CD4-positive, alpha-beta T cell treated with Interleukin-17A for 1 hour (primary cell): ENCODE data around the gene RGCC.

Experiments
- DNase-seq: peaks from one replicate; pipeline ENCODE4 v3.0.0-alpha.2; 2020

The RGCC gene

GRCh38 chr13:41454170-41454569, 3.2 kb upstream of the RGCC start:
- DNase-seq = no peak

DNA sequence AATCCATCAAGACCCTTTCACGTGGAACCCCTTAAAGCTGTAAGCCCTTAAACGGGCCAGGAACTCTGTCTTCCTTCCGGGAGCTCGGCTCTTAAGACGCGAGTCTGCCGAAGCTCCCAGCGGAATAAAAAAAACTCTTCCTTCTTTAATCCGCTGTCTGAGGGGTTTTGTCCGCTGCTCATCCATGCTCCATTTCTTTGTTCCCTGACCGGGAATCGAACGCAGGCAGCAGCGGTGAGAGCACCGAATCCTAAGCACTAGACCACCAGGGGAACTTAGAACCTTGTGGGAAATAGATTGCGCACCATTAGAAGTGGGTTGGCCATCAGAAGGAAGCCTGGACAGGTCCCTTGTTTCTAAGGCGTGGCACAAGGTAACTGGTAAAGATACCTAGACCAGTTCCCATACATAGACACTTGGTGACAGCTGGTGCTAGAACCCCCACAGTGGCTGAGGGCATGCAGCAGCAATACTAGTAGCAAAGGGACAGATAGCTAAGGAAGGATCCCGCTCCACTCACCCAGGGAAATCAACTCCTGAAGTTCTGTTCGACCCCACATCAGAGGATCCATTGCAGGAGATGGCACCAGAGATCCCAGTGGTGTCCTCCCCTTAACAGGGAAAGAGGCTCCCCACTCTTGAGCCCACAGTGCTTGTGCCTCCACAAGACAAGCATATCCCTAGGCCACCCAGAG, 1.5 kb upstream of the RGCC start:
- peak; percentile 30 for DNase-seq

DNA sequence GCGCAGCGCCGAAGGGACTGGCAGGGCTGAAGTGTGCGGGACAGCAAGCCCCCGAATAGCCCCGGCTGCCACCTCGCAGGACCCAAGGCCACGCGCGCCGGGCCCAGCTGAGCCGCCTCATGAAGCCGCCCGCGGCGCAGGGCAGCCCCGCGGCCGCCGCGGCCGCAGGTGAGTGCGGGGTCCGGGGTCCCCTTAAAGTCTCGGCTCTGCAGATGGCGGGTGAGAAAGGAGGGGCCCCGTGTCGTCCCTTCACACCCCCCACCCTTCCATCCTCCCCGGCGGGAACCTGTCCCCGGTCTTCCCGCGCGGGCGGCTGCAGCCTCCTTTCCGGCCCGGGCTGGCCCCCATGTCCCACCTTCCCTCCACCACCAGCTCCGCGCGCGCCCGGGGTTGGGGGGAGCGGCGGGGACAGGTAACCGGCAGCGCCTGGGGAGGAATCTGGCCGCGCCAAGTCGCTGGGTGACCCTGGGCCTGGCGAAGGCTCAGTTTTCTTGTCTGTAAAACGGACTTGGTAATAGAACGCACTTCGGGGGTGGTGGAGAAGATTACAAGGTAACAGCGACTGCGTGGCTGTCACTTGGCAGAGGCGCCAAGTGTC, 338 bp downstream of the RGCC start:
- no peak for DNase-seq

GRCh38 chr13:41458187-41458760, 924 bp downstream of the RGCC start:
- DNase-seq = peak; percentile 61

DNA sequence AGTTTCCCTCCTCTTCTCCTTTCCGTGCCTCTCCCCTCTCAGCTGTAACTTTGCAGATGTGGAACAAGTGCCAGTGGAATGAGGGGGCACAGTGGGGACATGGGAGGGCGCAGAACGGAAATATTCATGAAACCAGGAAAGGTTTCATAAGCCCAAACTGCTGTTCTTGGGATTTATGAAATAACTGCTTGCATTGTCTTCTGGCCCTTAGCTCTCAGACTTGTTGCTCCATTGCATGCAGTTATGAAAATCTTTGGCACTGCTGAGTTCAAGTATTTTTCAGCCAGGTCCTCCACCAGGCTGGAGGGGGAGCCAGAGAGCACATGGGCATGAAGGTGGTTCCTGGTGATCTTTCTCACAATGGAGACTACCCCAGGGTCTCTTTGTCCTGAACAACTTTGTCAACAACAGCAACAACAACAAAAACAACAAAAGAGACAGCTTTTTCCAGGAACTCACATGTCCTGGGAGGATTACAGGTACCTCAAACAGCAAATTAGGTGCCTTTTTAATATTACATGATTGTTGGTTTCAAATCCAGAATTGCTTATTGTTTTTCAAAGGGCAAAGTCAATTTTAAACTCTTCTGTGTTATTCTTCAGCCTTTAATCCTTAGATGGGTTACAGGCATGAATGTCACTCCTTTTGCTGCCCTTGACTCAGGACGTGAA, 1.5 kb downstream of the RGCC start:
- peak; percentile 81 for DNase-seq

- DNase-seq = peak; percentile 45
Measured at GRCh38 chr13:41459432-41460073, 2.2 kb downstream of the RGCC start.

- DNase-seq = peak; percentile 43
Measured at GRCh38 chr13:41460074-41460465, 2.7 kb downstream of the RGCC start.

DNA sequence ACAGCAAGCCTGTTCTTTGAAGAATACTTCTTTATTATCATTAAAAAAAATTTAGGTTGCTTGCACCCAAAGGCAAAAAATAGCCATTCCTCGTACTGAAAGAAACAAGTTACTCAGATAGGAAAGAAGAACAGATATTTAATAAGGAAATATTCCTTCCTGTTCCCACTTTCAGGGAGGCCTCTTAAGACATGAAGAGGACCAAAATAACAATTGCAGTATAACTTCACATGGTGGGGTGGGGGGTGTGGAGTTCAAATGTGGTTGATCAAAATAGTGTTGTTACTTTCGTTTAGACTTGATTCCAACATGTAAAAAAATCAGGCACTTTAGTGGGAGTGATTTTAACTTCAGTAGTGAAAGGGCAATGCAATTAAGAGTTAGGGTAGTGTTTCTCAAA, 3.6 kb downstream of the RGCC start:
- peak; percentile 38 for DNase-seq

DNA sequence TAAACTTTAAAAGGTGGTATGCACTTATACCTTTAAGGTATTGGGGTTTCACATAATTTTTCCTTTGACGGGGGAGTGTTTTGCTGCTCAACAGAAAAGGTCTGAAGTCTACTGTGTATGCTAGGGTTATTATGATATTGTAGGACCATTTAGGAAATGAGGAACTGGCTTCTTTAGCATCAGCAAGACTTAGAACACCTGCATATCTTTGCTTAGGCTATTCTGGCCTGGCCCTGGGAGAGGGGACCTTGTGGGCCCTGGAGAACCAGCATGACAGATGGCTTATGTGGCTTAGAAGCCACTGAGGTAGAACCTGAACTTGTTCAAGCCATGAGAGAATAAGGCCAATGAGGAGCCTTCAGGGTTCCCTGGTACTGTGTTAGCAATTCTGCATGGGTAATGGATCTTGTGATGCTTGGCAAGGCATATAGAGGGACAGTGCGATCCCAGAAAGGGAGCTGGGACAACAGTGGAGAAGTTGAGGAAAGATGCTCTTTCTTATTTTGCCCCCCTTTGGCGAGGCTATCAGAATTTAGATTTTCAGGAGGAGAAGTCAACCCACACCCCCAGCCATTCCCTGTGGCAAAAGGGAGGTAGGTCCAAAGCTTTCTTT, 4.3 kb downstream of the RGCC start:
- DNase-seq = peak; percentile 48

- peak; percentile 46 for DNase-seq
Measured at GRCh38 chr13:41462427-41462826, 5.1 kb downstream of the RGCC start.

- peak; percentile 66 for DNase-seq
Measured at GRCh38 chr13:41463838-41464602, 6.7 kb downstream of the RGCC start.

DNA sequence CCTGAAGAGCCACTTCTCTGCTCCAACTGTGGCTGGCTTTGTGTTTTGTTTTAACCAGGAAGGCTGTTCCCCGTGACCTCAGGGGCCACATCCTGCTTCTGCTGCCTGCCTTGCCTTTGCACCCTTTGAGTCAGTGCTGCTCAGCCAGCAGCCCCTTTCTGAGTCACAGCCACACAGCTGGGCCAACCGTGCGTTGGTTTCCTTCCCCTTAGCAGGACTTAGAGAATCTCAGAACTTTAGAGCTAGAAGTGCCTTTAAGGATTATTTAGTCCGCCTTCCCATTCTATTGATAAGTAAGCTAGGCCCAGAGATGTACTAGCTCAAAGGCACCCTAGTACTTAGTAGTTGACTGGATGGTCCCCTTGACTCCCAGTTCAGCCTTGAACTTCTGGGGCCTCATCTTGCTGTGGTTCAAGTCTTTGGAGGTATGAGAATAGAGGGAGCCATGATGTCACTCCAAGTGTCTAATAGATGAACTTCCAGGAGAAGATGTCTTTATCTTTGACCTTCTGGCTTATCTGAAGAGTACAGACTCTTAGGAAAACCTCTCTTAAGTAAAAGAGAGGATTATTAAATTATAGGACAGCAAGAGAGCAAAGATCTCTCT, 8.0 kb downstream of the RGCC start:
- DNase-seq = peak; percentile 92

- peak; percentile 65 for DNase-seq
Measured at GRCh38 chr13:41465898-41466320, 8.6 kb downstream of the RGCC start.

GRCh38 chr13:41467425-41467945, 10.1 kb downstream of the RGCC start:
- DNase-seq = peak; percentile 29

DNA sequence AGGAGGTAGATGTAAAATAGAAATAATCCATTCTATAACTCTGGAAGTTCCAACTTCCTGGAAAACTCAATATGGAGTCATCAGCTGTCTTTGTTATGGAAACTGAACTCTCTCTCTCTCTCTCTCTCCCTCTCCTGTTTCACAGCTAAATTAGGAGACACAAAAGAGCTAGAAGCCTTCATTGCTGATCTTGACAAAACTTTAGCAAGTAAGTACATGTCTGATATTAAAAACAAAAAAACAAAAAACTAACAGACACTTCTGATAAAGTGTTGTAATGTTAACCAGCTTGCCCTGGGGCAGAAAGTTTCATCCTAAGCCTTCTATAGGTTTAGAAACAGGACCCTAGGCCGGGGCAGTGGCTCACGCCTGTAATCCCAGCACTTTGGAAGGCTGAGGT, 11.3 kb downstream of the RGCC start:
- DNase-seq = peak; percentile 37

DNA sequence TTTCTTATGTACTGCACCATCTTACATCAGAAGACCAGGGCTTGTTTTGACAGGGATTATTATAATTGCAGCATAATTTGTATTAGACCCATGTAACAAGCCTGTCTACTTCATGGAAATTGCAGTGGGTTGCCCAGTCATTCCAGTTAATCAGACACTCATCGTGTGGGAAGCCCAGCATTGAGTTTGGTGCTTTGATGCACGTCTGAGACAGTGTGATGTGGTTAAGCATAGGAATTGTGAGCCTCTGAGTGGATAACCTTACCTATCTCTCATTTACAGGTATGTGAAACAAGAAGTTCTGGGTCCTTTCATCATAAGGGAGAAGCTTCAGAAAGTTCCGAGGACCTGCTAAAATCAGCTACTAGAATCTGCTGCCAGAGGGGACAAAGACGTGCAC, 12.8 kb downstream of the RGCC start:
- peak; percentile 56 for DNase-seq

- DNase-seq = peak; percentile 62
Measured at GRCh38 chr13:41471785-41472184, 14.4 kb downstream of the RGCC start.

GRCh38 chr13:41487222-41487621, 29.9 kb downstream of the RGCC start:
- no peak for DNase-seq

GRCh38 chr13:41488124-41488523, 30.8 kb downstream of the RGCC start:
- no peak for DNase-seq

DNA sequence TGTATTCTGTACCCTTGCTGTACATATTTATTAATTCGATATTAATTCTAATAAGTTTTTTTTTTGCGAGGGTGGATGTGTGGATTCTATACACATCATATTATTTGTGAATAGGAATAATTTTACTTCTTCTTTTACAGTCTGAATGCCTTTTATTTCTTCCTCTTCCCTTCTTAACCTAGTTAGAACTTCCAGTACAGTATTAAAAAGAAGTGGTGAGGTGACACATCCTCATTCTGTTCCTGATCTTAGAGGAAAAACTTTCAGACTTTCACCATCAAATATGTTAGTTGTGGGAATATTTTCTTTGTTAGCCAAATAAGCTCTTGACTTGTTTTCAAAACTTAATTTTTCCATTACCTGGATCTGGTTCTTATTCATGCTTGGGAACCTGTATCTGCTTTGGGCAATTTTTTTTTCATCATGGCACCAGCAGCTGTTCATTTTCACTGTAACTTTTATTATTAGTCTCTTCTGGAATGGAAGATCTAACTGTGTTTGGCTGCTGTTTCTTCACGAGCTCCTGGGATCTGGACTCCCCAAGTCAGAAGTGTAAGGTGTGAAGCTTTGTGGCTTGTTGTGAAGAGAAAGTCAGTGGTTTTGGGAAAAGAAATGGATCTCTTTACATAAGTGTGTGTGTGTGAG, 33.1 kb downstream of the RGCC start:
- no peak for DNase-seq

- no peak for DNase-seq
Measured at GRCh38 chr13:41491436-41491835, 34.1 kb downstream of the RGCC start.
